Liver (tissue), 3 donors: Measurements from ENCODE around the gene TVP23C.

Source experiments
- EGR1 ChIP-seq, 2 donors: IDR thresholded peaks; 2 replicates each; pipeline ENCODE4 v1.6.1; 2016 to 2018; ENCODE audit warnings: antibody characterized with exemption in 2 of 2, low read depth in 2 of 2
- HNF4A ChIP-seq, 2 donors: conservative IDR thresholded peaks; 2 replicates each; pipeline ENCODE4 v1.6.1; 2016; ENCODE audit warnings: antibody characterized with exemption in 2 of 2, mild to moderate bottlenecking in 2 of 2
- HNF4G ChIP-seq: IDR thresholded peaks from 2 replicates; pipeline ENCODE4 v1.6.1; 2016; ENCODE audit warnings: antibody characterized with exemption
- JUND ChIP-seq, 2 donors: IDR thresholded peaks; 2 replicates each; pipeline ENCODE4 v1.6.1; 2016; ENCODE audit warnings: antibody characterized with exemption in 2 of 2
- RAD21 ChIP-seq, 2 donors: IDR thresholded peaks; 2 replicates each; pipeline ENCODE4 v1.6.1; 2016; ENCODE audit warnings: antibody characterized with exemption in 2 of 2, mild to moderate bottlenecking in 2 of 2
- RXRA ChIP-seq, 2 donors: IDR thresholded peaks; 2 replicates each; pipeline ENCODE4 v1.6.1; 2017 to 2018; ENCODE audit warnings: antibody characterized with exemption in 2 of 2, mild to moderate bottlenecking in 1 of 2
- TAF1 ChIP-seq: conservative IDR thresholded peaks from 2 replicates; pipeline ENCODE4 v1.6.1; 2016; ENCODE audit warnings: antibody characterized with exemption, mild to moderate bottlenecking
- YY1 ChIP-seq: IDR thresholded peaks from 2 replicates; pipeline ENCODE4 v1.6.1; 2016; ENCODE audit warnings: antibody characterized with exemption, mild to moderate bottlenecking
- TF ChIP-seq, protein P1 (sequence below): fragments of 150-350 bp; IDR thresholded peaks from 2 replicates; pipeline ENCODE4 v1.5.1; 2017; ENCODE audit warnings: improper control_type of control experiment, low read depth, low read length; ENCODE audit not compliant: missing input control
- TF ChIP-seq, protein P2 (sequence below): IDR thresholded peaks from 2 replicates; pipeline ENCODE4 v1.6.1; 2016; ENCODE audit warnings: antibody characterized with exemption
- TF ChIP-seq, protein P3 (sequence below): IDR thresholded peaks from 2 replicates; pipeline ENCODE4 v1.6.1; 2016; ENCODE audit warnings: antibody characterized with exemption
- TF ChIP-seq, protein P4 (sequence below): IDR thresholded peaks from 2 replicates; pipeline ENCODE4 v1.6.1; 2016; ENCODE audit warnings: antibody characterized with exemption
- donor health status: healthy.
- donor health status: healthy.

DNA sequence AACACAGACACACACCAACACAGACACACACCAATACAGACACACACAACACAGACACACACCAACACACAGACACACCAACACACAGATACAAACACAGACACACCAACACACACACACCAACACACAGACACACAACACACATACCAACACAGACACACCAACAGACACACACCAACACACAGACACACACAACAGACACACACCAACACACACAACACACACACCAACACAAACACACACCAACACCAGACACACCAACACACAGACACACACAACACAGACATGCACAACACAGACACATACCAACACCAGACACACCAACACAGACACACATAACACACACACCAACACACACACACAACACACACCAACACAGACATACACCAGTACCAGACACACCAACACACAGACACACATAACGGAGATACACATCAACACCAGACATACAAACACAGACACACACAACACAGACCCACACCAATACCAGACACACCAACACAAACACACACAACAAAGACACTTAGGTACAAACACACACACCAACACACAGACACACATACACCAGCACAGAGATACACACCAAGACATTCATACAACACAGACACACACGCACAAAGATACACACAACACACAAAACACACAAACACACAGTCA is 98.1 kb downstream of the TVP23C start:
- TF ChIP-seq, protein P1, sequence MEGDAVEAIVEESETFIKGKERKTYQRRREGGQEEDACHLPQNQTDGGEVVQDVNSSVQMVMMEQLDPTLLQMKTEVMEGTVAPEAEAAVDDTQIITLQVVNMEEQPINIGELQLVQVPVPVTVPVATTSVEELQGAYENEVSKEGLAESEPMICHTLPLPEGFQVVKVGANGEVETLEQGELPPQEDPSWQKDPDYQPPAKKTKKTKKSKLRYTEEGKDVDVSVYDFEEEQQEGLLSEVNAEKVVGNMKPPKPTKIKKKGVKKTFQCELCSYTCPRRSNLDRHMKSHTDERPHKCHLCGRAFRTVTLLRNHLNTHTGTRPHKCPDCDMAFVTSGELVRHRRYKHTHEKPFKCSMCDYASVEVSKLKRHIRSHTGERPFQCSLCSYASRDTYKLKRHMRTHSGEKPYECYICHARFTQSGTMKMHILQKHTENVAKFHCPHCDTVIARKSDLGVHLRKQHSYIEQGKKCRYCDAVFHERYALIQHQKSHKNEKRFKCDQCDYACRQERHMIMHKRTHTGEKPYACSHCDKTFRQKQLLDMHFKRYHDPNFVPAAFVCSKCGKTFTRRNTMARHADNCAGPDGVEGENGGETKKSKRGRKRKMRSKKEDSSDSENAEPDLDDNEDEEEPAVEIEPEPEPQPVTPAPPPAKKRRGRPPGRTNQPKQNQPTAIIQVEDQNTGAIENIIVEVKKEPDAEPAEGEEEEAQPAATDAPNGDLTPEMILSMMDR = no peak
- TF ChIP-seq RXRA (IDR thresholded peaks at IDR 0.05) = no peak
- no peak for TF ChIP-seq EGR1 (IDR thresholded peaks at IDR 0.05; ENCODE audit: low read depth in 2 of 2)
- TF ChIP-seq HNF4G = no peak
- TF ChIP-seq, protein P2, sequence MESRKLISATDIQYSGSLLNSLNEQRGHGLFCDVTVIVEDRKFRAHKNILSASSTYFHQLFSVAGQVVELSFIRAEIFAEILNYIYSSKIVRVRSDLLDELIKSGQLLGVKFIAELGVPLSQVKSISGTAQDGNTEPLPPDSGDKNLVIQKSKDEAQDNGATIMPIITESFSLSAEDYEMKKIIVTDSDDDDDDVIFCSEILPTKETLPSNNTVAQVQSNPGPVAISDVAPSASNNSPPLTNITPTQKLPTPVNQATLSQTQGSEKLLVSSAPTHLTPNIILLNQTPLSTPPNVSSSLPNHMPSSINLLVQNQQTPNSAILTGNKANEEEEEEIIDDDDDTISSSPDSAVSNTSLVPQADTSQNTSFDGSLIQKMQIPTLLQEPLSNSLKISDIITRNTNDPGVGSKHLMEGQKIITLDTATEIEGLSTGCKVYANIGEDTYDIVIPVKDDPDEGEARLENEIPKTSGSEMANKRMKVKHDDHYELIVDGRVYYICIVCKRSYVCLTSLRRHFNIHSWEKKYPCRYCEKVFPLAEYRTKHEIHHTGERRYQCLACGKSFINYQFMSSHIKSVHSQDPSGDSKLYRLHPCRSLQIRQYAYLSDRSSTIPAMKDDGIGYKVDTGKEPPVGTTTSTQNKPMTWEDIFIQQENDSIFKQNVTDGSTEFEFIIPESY = no peak
- no peak for TF ChIP-seq YY1
- no peak for TF ChIP-seq TAF1
- TF ChIP-seq, protein P3, sequence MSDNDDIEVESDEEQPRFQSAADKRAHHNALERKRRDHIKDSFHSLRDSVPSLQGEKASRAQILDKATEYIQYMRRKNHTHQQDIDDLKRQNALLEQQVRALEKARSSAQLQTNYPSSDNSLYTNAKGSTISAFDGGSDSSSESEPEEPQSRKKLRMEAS = no peak
- TF ChIP-seq, protein P4, sequence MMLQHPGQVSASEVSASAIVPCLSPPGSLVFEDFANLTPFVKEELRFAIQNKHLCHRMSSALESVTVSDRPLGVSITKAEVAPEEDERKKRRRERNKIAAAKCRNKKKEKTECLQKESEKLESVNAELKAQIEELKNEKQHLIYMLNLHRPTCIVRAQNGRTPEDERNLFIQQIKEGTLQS = no peak
- TF ChIP-seq RAD21 (IDR thresholded peaks at IDR 0.05) = no peak
- no peak for TF ChIP-seq JUND (IDR thresholded peaks at IDR 0.05)
- no peak for TF ChIP-seq HNF4A (conservative IDR thresholded peaks at IDR 0.05)
